ENCODE data around the gene ZCCHC7. TPM values are rescaled to one million over a fixed set of nuclear protein-coding genes. Genes with fewer than 3 reads are reported as not detected.
"Not testable (repeated sequence)": the region's sequence is repeated elsewhere in the genome, so short reads cannot be mapped to it uniquely, and the experiment has no call there.

The ZCCHC7 gene
- total and polyA plus RNA-seq, 2 of the 8 experiments (the other 6 are each of a cell fraction or from before 2014, with no cell fraction given): 12.2 to 27.5 TPM

DNA sequence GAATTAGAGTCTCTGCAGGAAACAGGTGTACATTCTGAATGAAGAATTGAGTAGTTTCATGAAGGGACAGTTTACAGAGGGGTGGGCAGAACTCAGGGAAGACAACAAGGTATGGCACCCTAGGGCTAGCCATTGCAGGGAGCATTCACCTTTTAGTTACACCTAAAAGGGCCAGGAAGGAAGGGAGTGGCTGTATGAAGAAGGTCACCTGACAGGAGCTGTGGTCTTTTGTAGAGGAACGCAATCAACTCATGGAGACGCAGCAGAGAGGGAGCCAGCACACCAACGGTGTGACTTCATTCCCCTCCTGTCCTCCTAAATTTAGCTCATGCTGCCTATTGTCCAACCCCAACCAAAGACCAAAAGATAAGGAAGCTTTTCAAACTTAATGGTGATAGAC is 12.7 kb upstream of the ZCCHC7 start (continued):
- TF ChIP-seq, protein P1, sequence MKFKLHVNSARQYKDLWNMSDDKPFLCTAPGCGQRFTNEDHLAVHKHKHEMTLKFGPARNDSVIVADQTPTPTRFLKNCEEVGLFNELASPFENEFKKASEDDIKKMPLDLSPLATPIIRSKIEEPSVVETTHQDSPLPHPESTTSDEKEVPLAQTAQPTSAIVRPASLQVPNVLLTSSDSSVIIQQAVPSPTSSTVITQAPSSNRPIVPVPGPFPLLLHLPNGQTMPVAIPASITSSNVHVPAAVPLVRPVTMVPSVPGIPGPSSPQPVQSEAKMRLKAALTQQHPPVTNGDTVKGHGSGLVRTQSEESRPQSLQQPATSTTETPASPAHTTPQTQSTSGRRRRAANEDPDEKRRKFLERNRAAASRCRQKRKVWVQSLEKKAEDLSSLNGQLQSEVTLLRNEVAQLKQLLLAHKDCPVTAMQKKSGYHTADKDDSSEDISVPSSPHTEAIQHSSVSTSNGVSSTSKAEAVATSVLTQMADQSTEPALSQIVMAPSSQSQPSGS (IDR thresholded peaks at IDR 0.05; ENCODE audit: low read length): no peak
- TF ChIP-seq SP1 (IDR thresholded peaks at IDR 0.05; ENCODE audit: low read depth, low read length): no peak
- TF ChIP-seq CHD2 (IDR thresholded peaks at IDR 0.05; ENCODE audit: low read length): no peak
- no peak for TF ChIP-seq GTF2F1 (IDR thresholded peaks at IDR 0.05; ENCODE audit: borderline replicate concordance, low read depth, low read length)
- no peak for TF ChIP-seq RXRA (IDR thresholded peaks at IDR 0.05; ENCODE audit: insufficient read depth, low read depth, low read length)
- TF ChIP-seq CTBP2 (IDR thresholded peaks at IDR 0.05; ENCODE audit: borderline replicate concordance, insufficient read depth, insufficient read length, low read length): no peak
- TF ChIP-seq, protein P2, sequence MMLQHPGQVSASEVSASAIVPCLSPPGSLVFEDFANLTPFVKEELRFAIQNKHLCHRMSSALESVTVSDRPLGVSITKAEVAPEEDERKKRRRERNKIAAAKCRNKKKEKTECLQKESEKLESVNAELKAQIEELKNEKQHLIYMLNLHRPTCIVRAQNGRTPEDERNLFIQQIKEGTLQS (IDR thresholded peaks at IDR 0.05; ENCODE audit: insufficient read depth, low read depth, low read length): no peak

DNA sequence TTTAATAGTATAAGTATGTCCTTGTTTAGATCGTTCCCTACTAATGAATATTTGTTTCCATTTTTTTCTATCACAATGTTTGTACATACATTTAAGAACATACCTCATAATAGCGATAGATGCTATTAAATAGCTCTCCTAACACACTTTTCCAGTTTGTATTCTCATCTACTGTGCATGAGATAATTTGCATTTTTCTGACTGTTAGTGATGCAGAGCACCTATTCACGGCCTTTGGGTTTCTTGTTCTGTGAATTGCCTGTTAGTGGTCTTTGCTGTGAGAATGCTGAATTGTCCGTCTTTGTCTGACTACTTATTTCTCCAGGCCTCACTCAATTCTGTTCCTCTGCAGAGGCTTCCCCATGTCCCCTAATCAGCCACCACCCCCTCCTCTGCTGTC is 5.9 kb upstream of the ZCCHC7 start:
- H3K18ac ChIP-seq (ENCODE audit: extremely low read depth, low read length); H2BK120ac ChIP-seq (replicated peaks; ENCODE audit: low read depth, low read length); H3K4me1 ChIP-seq (replicated peaks in 1 of 4; ENCODE audit: control insufficient read depth in 3 of 4, insufficient read depth in 4 of 4, low read length in 3 of 4); H2AFZ ChIP-seq (ENCODE audit: low read length); H4K20me1 ChIP-seq (replicated peaks in 1 of 2; ENCODE audit: control insufficient read depth in 1 of 2, insufficient read depth in 2 of 2, low read length in 2 of 2); H3K4me2 ChIP-seq (ENCODE audit: insufficient read depth in 1 of 2, low read depth in 2 of 2, low read length in 2 of 2); H2BK5ac ChIP-seq (ENCODE audit: low read depth, low read length); H2BK15ac ChIP-seq (ENCODE audit: low read length); H3K9ac ChIP-seq (replicated peaks in 1 of 4; ENCODE audit: extremely low read depth in 1 of 4, low read depth in 3 of 4, low read length in 3 of 4); H4K8ac ChIP-seq (ENCODE audit: extremely low read depth, insufficient read depth, low read length); H3K79me1 ChIP-seq (ENCODE audit: low read depth, low read length); H4K5ac ChIP-seq (ENCODE audit: insufficient read length, low read depth, low read length); H3K23ac ChIP-seq (ENCODE audit: insufficient read length); H2AK5ac ChIP-seq (ENCODE audit: low read depth, low read length); H2BK12ac ChIP-seq (ENCODE audit: low read depth, low read length); POLR2A ChIA-PET (ENCODE audit: partially characterized antibody); H3K23me2 ChIP-seq (ENCODE audit: low read depth, low read length); H3K27me3 ChIP-seq (replicated peaks in 1 of 4; ENCODE audit: control insufficient read depth in 3 of 4, extremely low read depth in 1 of 4, insufficient read depth in 3 of 4, low read length in 3 of 4); H3K9me3 ChIP-seq (ENCODE audit: insufficient read depth in 2 of 2, low read depth in 1 of 2, low read length in 1 of 2); FAIRE-seq; H3K4ac ChIP-seq (replicated peaks; ENCODE audit: insufficient read length, low read depth, low read length); H2BK20ac ChIP-seq (ENCODE audit: low read length); H3K56ac ChIP-seq (replicated peaks; ENCODE audit: insufficient read length, low read depth, low read length); H3K4me3 ChIP-seq (ENCODE audit: extremely low read depth in 1 of 4, insufficient read depth in 2 of 4, low read depth in 3 of 4, low read length in 4 of 4); H3K14ac ChIP-seq (ENCODE audit: insufficient read length); H3K36me3 ChIP-seq (ENCODE audit: control insufficient read depth in 2 of 4, insufficient read depth in 4 of 4, low read length in 3 of 4); H3K79me2 ChIP-seq (ENCODE audit: control insufficient read depth in 1 of 2, insufficient read depth in 2 of 2, low read length in 2 of 2); H4K91ac ChIP-seq (replicated peaks; ENCODE audit: insufficient read length, low read length); H3K27ac ChIP-seq (ENCODE audit: low read depth, low read length); DNase-seq (ENCODE audit: low read depth in 1 of 2, low spot score in 2 of 2): not testable (repeated sequence)
- CTCF ChIA-PET (ENCODE audit: partially characterized antibody): interaction anchor here (1.8 kb wide), 1 partner anchor 196 kb away, joined by 5 read pairs; no protein-coding TSS in a partner anchor
- WGBS, 2 experiments (ENCODE audit: extremely low coverage in 1 of 2, insufficient coverage in 1 of 2, insufficient read length in 1 of 2, insufficient replicate concordance in 2 of 2, low coverage in 1 of 2, low lambda C conversion rate in 2 of 2, missing lambda C conversion rate in 1 of 2): 92% methylated on average over 4 of the region's 4 CpGs; no CpG with 5 or more reads in 1 of the 2 experiments
